IPS-NIHi11 (cell line): ENCODE results near the gene ING2.
"Not testable (repeated sequence)": the region's sequence is repeated elsewhere in the genome, so short reads cannot be mapped to it uniquely, and the experiment has no call there.

Experiments
- DNase-seq: peaks from one replicate; pipeline ENCODE4 v3.0.0; 2012; ENCODE audit warnings: mixed read lengths, low spot score

The ING2 gene

GRCh38 chr4:183550345-183551093, 45.7 kb downstream of the ING2 start:
- DNase-seq: no peak

GRCh38 chr4:183552274-183553146, 47.7 kb downstream of the ING2 start:
- DNase-seq: no peak

- DNase-seq: not testable (repeated sequence)
Observed at GRCh38 chr4:183553147-183553478, 48.3 kb downstream of the ING2 start.

GRCh38 chr4:183553601-183554345, 48.9 kb downstream of the ING2 start:
- DNase-seq: no peak

GRCh38 chr4:183554346-183554686, 49.5 kb downstream of the ING2 start:
- DNase-seq: no peak

GRCh38 chr4:183554878-183555585, 50.2 kb downstream of the ING2 start:
- no peak for DNase-seq

GRCh38 chr4:183556947-183557346, 52.1 kb downstream of the ING2 start:
- DNase-seq: no peak

- DNase-seq: no peak
Observed at GRCh38 chr4:183557611-183558010, 52.8 kb downstream of the ING2 start.

GRCh38 chr4:183558873-183559272, 54.0 kb downstream of the ING2 start:
- no peak for DNase-seq

GRCh38 chr4:183561905-183562304, 57.0 kb downstream of the ING2 start:
- no peak for DNase-seq
